HUES48 (cell line): Measurements from ENCODE around the gene CTSO.

ENCODE experiments used
- H3K27ac ChIP-seq: one replicate; pipeline ENCODE4 v1.7.0; 2013; ENCODE audit warnings: low read depth, low read length, inconsistent platforms
- H3K27me3 ChIP-seq: 2 replicates; pipeline ENCODE4 v1.6.1; 2013; ENCODE audit warnings: mild to moderate bottlenecking, low read length; ENCODE audit not compliant: control insufficient read depth, insufficient read depth
- H3K36me3 ChIP-seq: 2 replicates; pipeline ENCODE4 v1.6.1; 2013; ENCODE audit warnings: low read length; ENCODE audit not compliant: control insufficient read depth, insufficient read depth
- H3K4me1 ChIP-seq: 2 replicates; pipeline ENCODE4 v1.6.1; 2013; ENCODE audit warnings: mild to moderate bottlenecking, low read length; ENCODE audit not compliant: control insufficient read depth, insufficient read depth
- H3K4me3 ChIP-seq: 2 replicates; pipeline ENCODE4 v1.5.1; 2013; ENCODE audit warnings: mild to moderate bottlenecking, low read depth, low read length
- H3K9ac ChIP-seq: 2 replicates; pipeline ENCODE4 v1.6.1; 2013; ENCODE audit warnings: mild to moderate bottlenecking, low read depth, low read length, moderate library complexity
- H3K9me3 ChIP-seq: 2 replicates; pipeline ENCODE4 v1.6.1; 2013; ENCODE audit warnings: low read length; ENCODE audit not compliant: control insufficient read depth, insufficient read depth

The CTSO gene

GRCh38 chr4:155954939-155955338 lies 1.3 kb upstream of the CTSO start:
- Histone ChIP-seq H3K27me3 (no peaks in the 10 kb centered on the region), H3K9me3 (no peaks in the 10 kb centered on the region), H3K4me3 (no peak overlapping the region), H3K27ac (no peak overlapping the region), H3K9ac (no peak overlapping the region), H3K4me1 (no peaks in the 10 kb centered on the region), H3K36me3 (no peaks in the 10 kb centered on the region)

DNA sequence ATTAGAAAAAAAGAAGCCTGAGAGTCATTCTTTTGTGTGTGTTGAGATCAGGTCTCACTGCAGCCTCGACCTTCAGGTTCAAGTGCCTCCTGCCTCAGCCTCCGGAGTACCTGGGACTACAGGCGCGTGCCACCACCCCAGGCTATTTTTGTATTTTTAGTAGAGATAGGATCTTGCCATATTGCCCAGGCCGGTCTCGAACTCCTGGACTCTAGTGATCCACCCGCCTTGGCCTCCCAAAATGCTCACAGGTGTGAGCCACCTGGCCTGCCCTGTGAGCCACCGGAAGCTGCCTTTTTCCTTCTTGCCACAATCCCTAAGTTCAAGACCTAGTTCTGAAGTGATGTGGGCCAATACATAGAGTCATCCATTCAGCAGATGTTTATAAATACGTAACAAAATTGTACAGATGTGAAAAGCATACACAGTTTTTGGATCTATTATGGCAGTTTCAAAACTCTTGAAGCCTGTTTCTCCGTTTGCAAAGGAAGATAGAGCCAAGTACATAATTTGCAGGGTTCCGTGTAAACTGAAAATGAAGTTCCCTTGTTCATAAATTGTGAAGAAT lies 536 bp upstream of the CTSO start:
- H3K9ac ChIP-seq: peak overlapping the region; percentile 91; the same call in 1 of the 2 replicates
- H3K27me3 ChIP-seq: no peaks in the 10 kb centered on the region
- H3K36me3 ChIP-seq: no peaks in the 10 kb centered on the region
- H3K9me3 ChIP-seq: no peaks in the 10 kb centered on the region
- no peak overlapping the region for H3K27ac ChIP-seq
- no peaks in the 10 kb centered on the region for H3K4me1 ChIP-seq
- H3K4me3 ChIP-seq: peak overlapping the region; percentile 89

DNA sequence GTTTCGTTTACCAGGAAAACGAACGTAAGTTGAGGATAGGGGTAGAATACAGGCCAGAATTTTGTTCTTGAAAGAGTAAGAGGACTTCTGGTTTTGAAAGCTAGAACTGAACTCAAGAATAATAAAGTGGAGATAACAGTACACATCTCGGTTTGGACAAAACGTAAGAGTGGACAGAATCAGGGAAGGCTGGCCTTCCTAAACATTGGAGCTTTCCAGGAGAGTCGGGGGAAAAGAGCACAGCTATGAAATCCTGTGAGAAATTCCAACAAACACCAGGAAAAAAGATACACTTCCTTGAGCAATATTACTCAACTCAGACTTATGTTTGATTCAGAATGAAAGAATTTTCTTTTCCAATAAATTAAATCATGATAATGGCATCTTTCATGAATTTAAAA lies 1.2 kb downstream of the CTSO start:
- Histone ChIP-seq H3K27me3 (no peaks in the 10 kb centered on the region), H3K36me3 (no peaks in the 10 kb centered on the region), H3K9me3 (no peaks in the 10 kb centered on the region), H3K4me1 (no peaks in the 10 kb centered on the region), H3K4me3 (no peak overlapping the region), H3K27ac (no peak overlapping the region), H3K9ac (no peak overlapping the region)

GRCh38 chr4:155950461-155950860 lies 3.2 kb downstream of the CTSO start:
- no peak overlapping the region for H3K9ac ChIP-seq
- H3K4me1 ChIP-seq: no peaks in the 10 kb centered on the region
- H3K9me3 ChIP-seq: no peaks in the 10 kb centered on the region
- H3K27me3 ChIP-seq: no peaks in the 10 kb centered on the region
- no peaks in the 10 kb centered on the region for H3K36me3 ChIP-seq
- H3K4me3 ChIP-seq: no peak overlapping the region
- no peak overlapping the region for H3K27ac ChIP-seq

GRCh38 chr4:155948541-155948940 lies 5.1 kb downstream of the CTSO start:
- Histone ChIP-seq H3K27ac (no peak overlapping the region), H3K27me3 (no peaks in the 10 kb centered on the region), H3K36me3 (no peaks in the 10 kb centered on the region), H3K4me3 (no peak overlapping the region), H3K4me1 (no peaks in the 10 kb centered on the region), H3K9ac (no peak overlapping the region), H3K9me3 (no peaks in the 10 kb centered on the region)

DNA sequence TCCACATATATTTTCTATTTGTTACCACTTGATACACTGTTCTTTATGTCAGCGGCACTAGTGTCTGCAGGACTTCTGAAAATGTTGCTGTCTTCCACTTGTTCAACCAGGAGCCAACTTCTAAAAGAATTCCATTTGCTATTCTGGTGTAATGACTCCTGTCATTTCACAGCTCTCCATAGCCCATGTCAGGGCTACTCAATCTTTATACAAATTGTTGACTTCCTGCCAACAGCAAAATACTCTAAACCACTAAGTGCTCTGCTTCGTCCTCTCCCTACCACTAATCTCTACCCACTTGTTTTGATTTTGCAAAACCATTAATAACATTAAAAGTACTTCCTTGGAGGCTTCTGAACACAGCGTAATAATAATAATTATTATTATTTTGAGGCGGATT lies 7.2 kb downstream of the CTSO start:
- H3K9me3 ChIP-seq: no peaks in the 10 kb centered on the region
- no peak overlapping the region for H3K4me3 ChIP-seq
- no peaks in the 10 kb centered on the region for H3K4me1 ChIP-seq
- no peaks in the 10 kb centered on the region for H3K27me3 ChIP-seq
- H3K9ac ChIP-seq: no peak overlapping the region
- no peaks in the 10 kb centered on the region for H3K36me3 ChIP-seq
- H3K27ac ChIP-seq: no peak overlapping the region

DNA sequence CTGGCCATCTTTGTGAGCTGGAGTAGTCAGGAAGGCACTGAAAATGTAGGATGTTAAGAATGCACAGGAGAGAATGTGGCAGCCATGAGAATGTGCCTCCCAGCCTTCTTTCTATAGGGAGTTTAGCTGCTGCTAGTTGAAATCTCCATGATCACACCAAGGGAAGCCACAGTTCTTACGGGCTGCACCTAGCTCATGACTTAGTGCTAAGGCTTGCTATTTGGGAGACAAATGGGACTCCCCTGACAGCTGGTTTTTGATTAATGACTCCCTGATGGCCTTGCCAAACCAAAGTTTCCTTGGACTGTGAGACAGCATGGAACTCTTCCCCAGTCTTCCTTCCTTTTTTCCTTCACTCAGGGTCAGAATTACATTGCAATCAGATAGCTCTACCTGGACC lies 9.2 kb downstream of the CTSO start:
- no peaks in the 10 kb centered on the region for H3K9me3 ChIP-seq
- no peaks in the 10 kb centered on the region for H3K36me3 ChIP-seq
- H3K9ac ChIP-seq: no peak overlapping the region
- no peaks in the 10 kb centered on the region for H3K27me3 ChIP-seq
- no peak overlapping the region for H3K27ac ChIP-seq
- H3K4me3 ChIP-seq: no peak overlapping the region
- no peaks in the 10 kb centered on the region for H3K4me1 ChIP-seq

GRCh38 chr4:155943605-155944291 lies 9.9 kb downstream of the CTSO start:
- Histone ChIP-seq H3K9me3 (no peaks in the 10 kb centered on the region), H3K27ac (no peak overlapping the region), H3K27me3 (no peaks in the 10 kb centered on the region), H3K9ac (no peak overlapping the region), H3K4me3 (no peak overlapping the region), H3K36me3 (no peaks in the 10 kb centered on the region), H3K4me1 (no peaks in the 10 kb centered on the region)

DNA sequence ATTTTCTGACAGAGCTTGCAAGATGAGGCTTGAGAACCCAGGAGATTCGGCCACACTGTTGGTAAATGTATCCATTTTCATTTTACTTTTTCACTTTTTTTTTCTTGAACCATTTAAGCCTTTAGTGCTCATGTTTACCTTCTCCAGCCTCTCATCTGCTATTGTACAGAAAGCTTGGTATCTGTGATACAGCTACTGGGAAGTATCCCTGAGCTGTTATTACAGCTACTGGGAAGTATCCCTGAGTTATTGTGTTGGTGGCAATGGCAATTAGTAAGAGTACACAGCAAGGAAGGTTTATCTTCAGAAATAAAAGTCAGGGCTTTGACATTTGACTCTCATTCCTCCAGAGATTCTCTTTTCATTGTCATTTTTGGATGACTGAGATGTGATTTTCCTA lies 11.8 kb downstream of the CTSO start:
- no peaks in the 10 kb centered on the region for H3K36me3 ChIP-seq
- H3K4me3 ChIP-seq: no peak overlapping the region
- H3K27me3 ChIP-seq: no peaks in the 10 kb centered on the region
- no peaks in the 10 kb centered on the region for H3K9me3 ChIP-seq
- no peak overlapping the region for H3K9ac ChIP-seq
- H3K4me1 ChIP-seq: no peaks in the 10 kb centered on the region
- H3K27ac ChIP-seq: no peak overlapping the region

- Histone ChIP-seq H3K36me3 (no peaks in the 10 kb centered on the region), H3K9me3 (no peaks in the 10 kb centered on the region), H3K27ac (no peak overlapping the region), H3K27me3 (no peaks in the 10 kb centered on the region), H3K4me1 (no peaks in the 10 kb centered on the region), H3K4me3 (no peak overlapping the region), H3K9ac (no peak overlapping the region)
Observed at GRCh38 chr4:155941085-155941790, 12.4 kb downstream of the CTSO start.

- no peaks in the 10 kb centered on the region for H3K4me1 ChIP-seq
Observed at GRCh38 chr4:155935389-155935986, 18.2 kb downstream of the CTSO start.

More at GRCh38 chr4:155935389-155935986, 18.2 kb downstream of the CTSO start:
- Histone ChIP-seq H3K9ac (no peak overlapping the region), H3K27ac (no peak overlapping the region), H3K27me3 (no peaks in the 10 kb centered on the region), H3K36me3 (no peaks in the 10 kb centered on the region), H3K9me3 (0 out of 2 replicates have a peak, but pooled peaks cover 3% of the 10 kb centered on the region), H3K4me3 (no peak overlapping the region)
